K562 (cell line): ENCODE measurements around the gene PLEKHM1. TPM values are rescaled to one million over a fixed set of nuclear protein-coding genes. Genes with fewer than 3 reads are reported as not detected.

Experiments used
- ATAC-seq: fragments of 200-7000 bp; cut with Tn5 transposase; 3 replicates; pipeline ENCODE4 v1.9.1; 2020; ENCODE audit warnings: moderate library complexity
- BruUV-seq: library from RNA; stranded (reverse); fragments of 400-500 nt; replicated peaks from 2 replicates; lab custom pipeline; 2021; lab: Mats Ljungman, UMichigan
- CTCF ChIA-PET: fragments of 300-600 bp; formaldehyde crosslinking; extraction: SDS; loops from one replicate; lab custom pipeline; 2021; ENCODE audit warnings: low intra/inter-chr PET ratio; lab: Yijun Ruan, JAX
- POLR2A ChIA-PET: fragments of 300-600, 350-650 bp; sonication (Branson Sonifier 250); formaldehyde crosslinking; extraction: SDS; loops from one replicate; lab custom pipeline; 2021; ENCODE audit warnings: antibody characterized with exemption, inconsistent platforms; lab: Yijun Ruan, JAX
- DNase-seq, 4 experiments: peaks; one replicate each; pipeline versions ENCODE4 v3.0.0 to v3.0.0-alpha.2; 2011 to 2018; ENCODE audit warnings: low spot score in 3 of 4, mixed read lengths in 3 of 4; ENCODE audit errors: extremely low read depth in 1 of 4
- FAIRE-seq: peaks from 2 replicates; lab custom pipeline; 2011; peaks lifted over from hg19 to GRCh38; lab: Jason Lieb, UNC
- H2AFZ ChIP-seq: 2 replicates; pipeline ENCODE4 v1.6.0; 2011; ENCODE audit warnings: low read depth, low read length, control low read depth, inconsistent platforms
- H3K27ac ChIP-seq: fragments of 200-600 bp; 3 replicates; pipeline ENCODE4 v1.8.0; 2011; ENCODE audit warnings: low read depth, mild to moderate bottlenecking, control low read depth, inconsistent platforms, low read length, moderate library complexity, mixed read lengths; ENCODE audit errors: extremely low read depth
- H3K27me3 ChIP-seq, 2 experiments: fragments of 300-600 bp in 1 of 2; 2 replicates in 1 of 2; 3 replicates in 1 of 2; pipeline versions ENCODE4 v1.6.0 to v1.8.0; 2011; ENCODE audit warnings: inconsistent platforms in 2 of 2, low read length in 2 of 2, mild to moderate bottlenecking in 1 of 2, mixed read lengths in 1 of 2, moderate library complexity in 1 of 2; ENCODE audit not compliant: control insufficient read depth in 2 of 2, insufficient read depth in 2 of 2
- H3K36me3 ChIP-seq: fragments of 300-600 bp; 3 replicates; pipeline ENCODE4 v1.8.0; 2011; ENCODE audit warnings: mild to moderate bottlenecking, low read length, inconsistent platforms; ENCODE audit not compliant: control insufficient read depth, insufficient read depth
- H3K4me1 ChIP-seq, 2 experiments: fragments of 200-600 bp in 1 of 2; replicated peaks in 1 of 2; 2 replicates in 1 of 2; 3 replicates in 1 of 2; pipeline versions ENCODE4 v1.5.1 to v1.8.0; 2011; ENCODE audit warnings: inconsistent platforms in 2 of 2, low read length in 2 of 2, mild to moderate bottlenecking in 1 of 2, mixed read lengths in 1 of 2, moderate library complexity in 1 of 2; ENCODE audit not compliant: control insufficient read depth in 2 of 2, insufficient read depth in 2 of 2
- H3K4me2 ChIP-seq: 2 replicates; pipeline ENCODE4 v1.6.1; 2011; ENCODE audit warnings: low read length, control low read depth, inconsistent platforms, mixed read lengths; ENCODE audit not compliant: insufficient read depth
- H3K4me3 ChIP-seq: fragments of 200-600 bp; sonication (generic), shearing (Covaris generic); 2 replicates; pipeline ENCODE4 v1.5.1; 2016; ENCODE audit warnings: control low read depth, inconsistent platforms
- H3K79me2 ChIP-seq: fragments of 200-600 bp; 3 replicates; pipeline ENCODE4 v1.8.0; 2011; ENCODE audit warnings: low read length, inconsistent platforms; ENCODE audit not compliant: control insufficient read depth, insufficient read depth
- H3K9ac ChIP-seq, 2 experiments: 2 replicates each; pipeline versions ENCODE4 v1.6.0 to v1.6.1; 2011; ENCODE audit warnings: low read depth in 2 of 2, low read length in 2 of 2, control low read depth in 1 of 2, inconsistent platforms in 1 of 2, mild to moderate bottlenecking in 1 of 2, mixed read lengths in 1 of 2; ENCODE audit not compliant: insufficient read depth in 1 of 2
- H3K9me1 ChIP-seq: one replicate; pipeline ENCODE4 v1.6.0; 2011; ENCODE audit warnings: inconsistent platforms, mild to moderate bottlenecking, low read length, moderate library complexity; ENCODE audit not compliant: control insufficient read depth, insufficient read depth
- H3K9me3 ChIP-seq: replicated peaks from 2 replicates; pipeline ENCODE4 v1.5.1; 2011; ENCODE audit warnings: low read depth, low read length, inconsistent platforms; ENCODE audit not compliant: control insufficient read depth, insufficient read depth
- H4K20me1 ChIP-seq: replicated peaks from 2 replicates; pipeline ENCODE4 v1.6.1; 2011; ENCODE audit warnings: low read length, inconsistent platforms, mixed read lengths; ENCODE audit not compliant: control insufficient read depth, insufficient read depth
- BCOR ChIP-seq: fragments of 450-650 bp; IDR thresholded peaks from 2 replicates; pipeline ENCODE4 v1.6.1; 2016
- CBX1 ChIP-seq: sonication (generic); IDR thresholded peaks from 2 replicates; pipeline ENCODE4 v1.6.1; 2016; ENCODE audit warnings: antibody characterized with exemption, low read depth, mild to moderate bottlenecking
- ESRRA ChIP-seq: fragments of 450-650 bp; IDR thresholded peaks from 2 replicates; pipeline ENCODE4 v1.6.1; 2014; ENCODE audit warnings: low read depth, mild to moderate bottlenecking, moderate library complexity, borderline replicate concordance
- HCFC1 ChIP-seq: IDR thresholded peaks from 2 replicates; pipeline ENCODE4 v1.6.1; 2012; ENCODE audit warnings: low read depth, low read length, improper control_type of control experiment
- HDAC8 ChIP-seq: fragments of 450-650 bp; IDR thresholded peaks from 2 replicates; pipeline ENCODE4 v1.6.1; 2016; ENCODE audit warnings: mild to moderate bottlenecking, missing genetic modification characterization, moderate library complexity, missing compliant biosample characterization
- IFI16 ChIP-seq: fragments of 250-450 bp; sonication (Bioruptor Pico); IDR thresholded peaks from 2 replicates; pipeline ENCODE4 v2.1.2; 2022; ENCODE audit warnings: mild to moderate bottlenecking, inconsistent platforms
- KDM1A ChIP-seq, 2 experiments: fragments of 450-650 bp; IDR thresholded peaks; 2 replicates each; pipeline ENCODE4 v1.6.1; 2016; ENCODE audit warnings: mild to moderate bottlenecking in 2 of 2
- RBM25 ChIP-seq: fragments of 200-400 bp; formaldehyde crosslinking; IDR thresholded peaks from 2 replicates; pipeline ENCODE4 v1.6.1; 2018; ENCODE audit warnings: low read length, low read depth, moderate library complexity; ENCODE audit not compliant: severe bottlenecking
- RCOR1 ChIP-seq, 2 experiments: IDR thresholded peaks; 2 replicates each; pipeline ENCODE4 v1.6.1; 2012; ENCODE audit warnings: low read depth in 2 of 2, low read length in 2 of 2, borderline replicate concordance in 1 of 2, improper control_type of control experiment in 1 of 2
- SMARCA5 ChIP-seq: fragments of 450-650 bp; IDR thresholded peaks from 2 replicates; pipeline ENCODE4 v1.6.1; 2016
- XRCC5 ChIP-seq: fragments of 200-400 bp; formaldehyde crosslinking; IDR thresholded peaks from 2 replicates; pipeline ENCODE4 v1.6.1; 2017; ENCODE audit warnings: low read depth, mild to moderate bottlenecking, low read length
- ZNF699 ChIP-seq: fragments of 250-450 bp; sonication (Bioruptor Pico); IDR thresholded peaks from 2 replicates; pipeline ENCODE4 v1.8.0; 2021; ENCODE audit warnings: mild to moderate bottlenecking, moderate library complexity; ENCODE audit not compliant: insufficient replicate concordance
- WGBS: fragments of 100-300 bp; shearing (Covaris generic); methylation state at CpG from one replicate; pipeline ENCODE4 v1.1.6; 2016; ENCODE audit warnings: low coverage, mixed read lengths; ENCODE audit not compliant: insufficient coverage; ENCODE audit errors: missing lambda C conversion rate; 5-methylcytosine and 5-hydroxymethylcytosine counted together
- in situ Hi-C: fragments of 300-500 bp; cut with MboI; formaldehyde crosslinking; loops from 4 replicates; pipeline ENCODE4 v1.15.0; 2018; ENCODE audit warnings: inconsistent platforms, mixed read lengths
- intact Hi-C: fragments of 100-400 bp; cut with micrococcal nuclease; formaldehyde crosslinking; loops from 2 replicates; pipeline ENCODE4 v1.14.2; 2022
- polyA plus RNA-seq, 8 experiments: library from polyadenylated mRNA; depleted of rRNA in 4 of 8; stranded (reverse) in 5 of 8; unstranded in 3 of 8; fragments of >200 nt; fragmentation: Nextera tagmentation in 2 of 8; fragmentation: Illumina TruSeq in 1 of 8; extraction: Ambion mirVana in 2 of 8; extraction: Trizol in 1 of 8; gene quantifications; 2 replicates each; pipeline versions ENCODE4 v1.2.1 to v1.2.3, GENCODE V29; 2011 to 2014; ENCODE audit warnings: inconsistent platforms in 1 of 8, missing spikeins in 1 of 8
- total RNA-seq, 7 experiments: library from RNA; depleted of rRNA in 6 of 7; stranded (reverse); fragments of >200 nt in 6 of 7; fragmentation: Illumina TruSeq in 2 of 7; extraction: Trizol in 2 of 7; gene quantifications; 2 replicates each; pipeline versions ENCODE4 v1.2.1 to v1.2.3, GENCODE V29; 2011 to 2021; ENCODE audit warnings: low replicate concordance in 1 of 7

PLEKHM1 gene
- total and polyA plus RNA-seq, 9 of the 15 experiments (the other 6 are each of a cell fraction or from before 2014, with no cell fraction given) = 0.13 to 23.3 (median 5.7) TPM

DNA sequence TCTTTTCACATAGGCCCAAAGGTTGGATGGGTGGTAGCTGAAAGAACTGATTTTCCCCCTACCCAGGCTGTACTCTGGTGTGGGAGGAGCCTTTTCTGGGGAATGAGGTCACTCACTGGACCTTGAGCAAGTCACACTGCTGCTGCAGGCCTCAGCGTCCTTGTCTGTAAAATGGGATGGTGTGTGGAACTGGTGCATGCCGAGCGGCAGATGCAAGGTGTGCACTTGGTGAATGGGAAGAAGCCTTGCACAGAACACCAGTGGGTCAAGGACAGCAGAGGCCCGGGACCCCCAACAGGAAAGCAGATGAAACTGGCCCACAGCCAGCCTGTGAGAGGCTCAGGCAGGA, 96.0 kb downstream of the PLEKHM1 start:
- H3K79me2 ChIP-seq = no peaks in the 10 kb centered on the region
- peak overlapping the region; percentile 45 to 69 for H3K9ac ChIP-seq
- in situ Hi-C loops (no loop called here), intact Hi-C loops (loop anchor here (2.0 to 10.0 kb wide), 2 partner anchors 34 to 460 kb away; no protein-coding TSS in a partner anchor)
- peak overlapping the region; percentile 53 for H3K4me2 ChIP-seq
- H3K4me1 ChIP-seq = peaks cover 14 to 29% of the 10 kb centered on the region in 2 experiments; a peak in 4 of 5 replicates
- H2AFZ ChIP-seq = peak overlapping the region; percentile 82
- TF ChIP-seq ZNF699 (CRISPR knock-in tag) (no peak), SMARCA5 (peak; percentile 79; the same call in 1 of the 2 replicates), HCFC1 (peak; percentile 16; the same call in 1 of the 2 replicates), IFI16 (CRISPR knock-in tag) (no peak), HDAC8 (tag) (no peak), ESRRA (peak; percentile 38; the same call in 1 of the 2 replicates), BCOR (peak; percentile 82), RCOR1 (IDR thresholded peaks at IDR 0.05; ENCODE audit: borderline replicate concordance in 1 of 2, low read depth in 2 of 2, low read length in 2 of 2) (0 out of 4 replicates have a peak, but pooled peaks of 1 of the 2 experiments have one; percentile 32), RBM25 (peak; percentile 62), XRCC5 (no peak), KDM1A (IDR thresholded peaks at IDR 0.05) (peak; percentile 56 to 70; a peak in 3 of 4 replicates), CBX1 (0 out of 2 replicates have a peak, but pooled peaks have one; percentile 43)
- no peaks in the 10 kb centered on the region for H3K9me3 ChIP-seq
- no peak overlapping the region for H3K4me3 ChIP-seq
- H3K36me3 ChIP-seq = no peaks in the 10 kb centered on the region
- H4K20me1 ChIP-seq = no peaks in the 10 kb centered on the region; the same call in 1 of the 2 replicates
- 0 out of 3 replicates have a peak, but pooled peaks have one; percentile 6 for ATAC-seq
- 62% methylated on average over 4 of the region's 4 CpGs for WGBS
- no peak for FAIRE-seq
- H3K27me3 ChIP-seq = 0 out of 5 replicates have a peak, but pooled peaks cover 0 to 4% of the 10 kb centered on the region in 2 experiments
- H3K27ac ChIP-seq = peak overlapping the region; percentile 61
- no TSS peak for BruUV-seq
- DNase-seq = no peak
- POLR2A ChIA-PET = no interaction called here
- CTCF ChIA-PET = interaction anchor here (0.6 to 2.2 kb wide), 5 partner anchors 14 to 438 kb away, joined by 3 to 10 read pairs (median 5); no protein-coding TSS in a partner anchor
- no peaks in the 10 kb centered on the region for H3K9me1 ChIP-seq
